Activated T-cell treated with anti-CD3 and anti-CD28 coated beads, Interleukin-2, amount 50 U/mL, for 24 hours (primary cell): ENCODE data around the gene SART3.
"Not testable (repeated sequence)": the region's sequence is repeated elsewhere in the genome, so short reads cannot be mapped to it uniquely, and the experiment has no call there.

ENCODE experiments used
- DNase-seq: peaks from one replicate; pipeline ENCODE4 v3.0.0-alpha.2; 2020
- H3K27ac Mint-ChIP-seq: 2 replicates; pipeline ENCODE4 v1.8.0; 2020; ENCODE audit warnings: mild to moderate bottlenecking, mixed read lengths
- H3K27me3 Mint-ChIP-seq: 2 replicates; pipeline ENCODE4 v1.8.0; 2020; ENCODE audit warnings: mixed read lengths
- H3K36me3 Mint-ChIP-seq: 2 replicates; pipeline ENCODE4 v1.8.0; 2020; ENCODE audit warnings: low read depth, mixed read lengths
- H3K4me1 Mint-ChIP-seq: 2 replicates; pipeline ENCODE4 v1.8.0; 2020; ENCODE audit warnings: low read depth, mixed read lengths
- H3K4me3 Mint-ChIP-seq: 2 replicates; pipeline ENCODE4 v1.8.0; 2020; ENCODE audit warnings: mild to moderate bottlenecking, moderate library complexity, mixed read lengths
- H3K9me3 Mint-ChIP-seq: 2 replicates; pipeline ENCODE4 v1.8.0; 2020; ENCODE audit warnings: mixed read lengths

The SART3 gene

DNA sequence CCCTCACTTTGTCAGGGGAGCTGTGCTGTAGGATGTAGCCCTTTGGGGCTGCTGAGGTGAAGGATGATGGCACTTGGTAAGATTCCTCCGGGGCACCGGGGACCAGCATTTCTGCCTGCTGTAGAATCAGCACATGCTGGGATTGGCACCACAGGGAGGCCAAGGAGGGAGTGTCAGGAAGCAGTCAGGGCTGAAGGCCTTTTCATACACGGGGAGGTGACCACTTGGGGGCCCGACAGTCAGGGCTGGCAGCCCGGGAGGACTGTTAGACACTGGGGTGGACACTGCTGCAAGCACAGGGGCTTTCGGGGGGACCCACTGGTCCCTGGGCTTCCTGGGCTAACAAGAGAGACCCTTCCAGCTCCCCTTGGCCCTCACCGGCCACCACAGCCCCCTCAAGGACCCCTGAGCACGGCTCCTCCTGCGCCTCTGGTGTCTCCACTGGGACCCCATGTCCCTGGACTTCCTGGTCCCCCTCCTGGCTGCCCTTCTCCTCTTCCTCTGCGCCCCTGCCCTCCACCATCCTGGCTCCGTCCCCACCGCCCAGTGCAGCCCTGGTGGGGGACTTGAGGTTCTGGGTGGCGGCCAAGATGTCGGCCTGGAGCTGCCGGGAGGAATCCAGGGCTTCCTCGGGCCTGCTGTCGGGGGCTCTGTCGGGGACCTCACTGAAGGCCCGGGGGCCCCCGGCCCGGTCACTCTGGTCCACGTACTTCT, 30.5 kb upstream of the SART3 start:
- no peak for DNase-seq
- no peak overlapping the region for H3K4me3 Mint-ChIP-seq
- no peaks in the 10 kb centered on the region for H3K27me3 Mint-ChIP-seq
- no peaks in the 10 kb centered on the region for H3K9me3 Mint-ChIP-seq
- no peaks in the 10 kb centered on the region for H3K36me3 Mint-ChIP-seq
- no peaks in the 10 kb centered on the region for H3K4me1 Mint-ChIP-seq
- no peak overlapping the region for H3K27ac Mint-ChIP-seq

DNA sequence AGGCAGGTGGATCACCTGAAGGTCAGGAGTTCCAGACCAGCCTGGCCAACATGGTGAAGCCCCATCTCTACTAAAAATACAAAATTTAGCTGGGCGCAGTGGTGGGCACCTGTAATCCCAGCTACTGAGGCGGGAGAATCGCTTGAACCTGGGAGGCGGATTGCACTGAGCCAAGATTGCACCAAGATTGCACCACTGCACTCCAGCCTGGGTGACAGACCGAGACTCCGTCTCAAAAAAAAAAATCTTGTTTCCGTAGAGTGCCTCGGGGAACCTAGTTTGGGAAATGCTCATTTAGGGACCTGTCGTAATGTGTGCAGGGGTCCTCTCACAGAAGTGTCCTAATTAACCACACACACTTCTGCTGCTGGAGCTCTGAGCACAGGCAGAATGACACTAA, 29.5 kb upstream of the SART3 start:
- not testable (repeated sequence) for H3K9me3 Mint-ChIP-seq, H3K27me3 Mint-ChIP-seq, DNase-seq, H3K4me1 Mint-ChIP-seq, H3K27ac Mint-ChIP-seq, H3K4me3 Mint-ChIP-seq, H3K36me3 Mint-ChIP-seq

GRCh38 chr12:108589840-108590229, 28.9 kb upstream of the SART3 start:
- Mint-ChIP-seq H3K4me3 (no peak overlapping the region), H3K9me3 (no peaks in the 10 kb centered on the region), H3K36me3 (no peaks in the 10 kb centered on the region), H3K27ac (no peak overlapping the region), H3K4me1 (no peaks in the 10 kb centered on the region), H3K27me3 (no peaks in the 10 kb centered on the region)
- no peak for DNase-seq

DNA sequence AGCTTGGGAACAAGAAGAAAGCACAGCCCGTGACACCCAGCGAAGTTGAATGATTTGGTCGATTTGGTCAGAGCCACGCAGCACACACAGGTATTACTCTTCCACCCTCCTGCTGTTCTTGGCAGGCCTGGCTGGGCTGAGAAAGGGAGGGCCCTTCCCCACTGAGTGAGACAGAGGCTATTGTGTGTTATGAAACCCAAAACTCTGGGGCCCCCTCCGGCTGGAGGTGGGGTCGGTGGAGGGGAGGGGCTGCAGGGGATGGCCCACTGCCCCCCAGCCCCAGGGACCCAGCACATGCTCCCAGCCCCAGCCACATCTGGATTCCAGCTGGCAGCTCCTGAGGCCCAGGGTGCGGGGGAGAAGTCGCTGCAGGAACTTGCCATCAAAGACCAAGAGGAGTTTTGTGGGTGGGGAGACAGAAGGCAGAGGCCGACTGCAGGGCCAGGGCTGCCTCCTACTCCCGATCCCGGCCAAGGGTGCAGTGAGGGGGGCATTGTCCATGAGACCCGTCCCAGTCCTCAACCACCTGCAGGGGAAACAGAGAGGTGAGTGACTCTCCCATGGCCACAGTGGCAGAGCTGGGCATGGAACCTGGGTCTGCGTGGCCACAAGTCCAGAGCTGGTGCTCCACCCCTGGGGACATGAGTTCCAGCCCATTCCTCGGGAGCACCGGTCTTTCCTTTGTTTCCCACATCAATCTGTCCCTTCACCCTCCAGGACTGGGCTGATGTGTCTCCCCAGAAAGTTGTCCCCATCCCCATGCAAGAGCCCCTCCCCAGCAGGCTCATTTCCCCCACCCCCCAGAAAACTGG, 28.3 kb upstream of the SART3 start:
- Mint-ChIP-seq H3K4me3 (no peak overlapping the region), H3K9me3 (no peaks in the 10 kb centered on the region), H3K4me1 (no peaks in the 10 kb centered on the region), H3K27ac (no peak overlapping the region), H3K36me3 (no peaks in the 10 kb centered on the region), H3K27me3 (no peaks in the 10 kb centered on the region)
- no peak for DNase-seq

DNA sequence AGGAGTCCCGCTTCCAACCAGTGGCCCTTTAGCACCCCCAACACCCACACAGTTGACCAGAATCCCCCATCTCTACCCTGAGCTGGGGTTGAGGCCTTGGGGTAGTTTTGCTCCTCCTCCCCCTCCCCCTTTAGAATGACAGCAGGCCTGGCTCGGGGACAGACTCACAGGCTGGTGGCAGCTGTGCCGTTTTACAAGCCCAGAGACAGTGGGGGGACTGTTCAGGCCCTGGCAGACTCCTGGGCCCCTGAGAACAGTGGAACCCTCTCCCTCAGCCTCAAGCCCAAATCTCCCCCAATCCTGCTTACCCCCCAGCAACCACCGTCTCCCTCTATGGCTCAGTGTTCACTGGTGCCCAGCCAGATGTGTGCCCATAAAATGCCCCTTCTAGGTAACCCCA, 26.9 kb upstream of the SART3 start:
- H3K9me3 Mint-ChIP-seq: no peaks in the 10 kb centered on the region
- H3K36me3 Mint-ChIP-seq: no peaks in the 10 kb centered on the region
- no peak for DNase-seq
- H3K4me3 Mint-ChIP-seq: no peak overlapping the region
- no peak overlapping the region for H3K27ac Mint-ChIP-seq
- H3K4me1 Mint-ChIP-seq: no peaks in the 10 kb centered on the region
- H3K27me3 Mint-ChIP-seq: no peaks in the 10 kb centered on the region

DNA sequence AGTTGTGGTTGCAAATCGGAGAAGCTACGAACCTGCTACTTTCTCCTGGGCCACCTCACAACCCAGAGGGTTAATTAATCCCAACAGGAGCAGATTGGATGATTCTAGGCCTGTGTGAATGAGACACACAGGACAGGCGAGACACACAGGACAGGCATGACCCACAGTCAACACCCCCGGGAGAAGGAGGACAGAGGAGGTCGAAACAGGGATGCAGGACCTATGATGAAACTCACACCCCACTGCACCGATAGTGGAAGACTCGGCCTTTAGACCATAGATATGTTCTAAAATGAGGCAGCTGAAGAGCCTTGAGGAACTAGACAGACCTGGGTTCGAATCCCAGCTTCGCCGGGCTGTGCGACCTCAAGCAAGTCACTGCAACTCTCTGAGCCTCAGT, 25.3 kb upstream of the SART3 start:
- H3K4me3 Mint-ChIP-seq: no peak overlapping the region
- DNase-seq: no peak
- no peak overlapping the region for H3K27ac Mint-ChIP-seq
- H3K9me3 Mint-ChIP-seq: no peaks in the 10 kb centered on the region
- H3K4me1 Mint-ChIP-seq: no peaks in the 10 kb centered on the region
- no peaks in the 10 kb centered on the region for H3K27me3 Mint-ChIP-seq
- H3K36me3 Mint-ChIP-seq: no peaks in the 10 kb centered on the region

- Mint-ChIP-seq H3K27ac (no peak overlapping the region), H3K4me1 (no peaks in the 10 kb centered on the region), H3K9me3 (no peaks in the 10 kb centered on the region)
Measured at GRCh38 chr12:108585864-108586263, 24.9 kb upstream of the SART3 start.

GRCh38 chr12:108584456-108585065, 23.6 kb upstream of the SART3 start:
- Mint-ChIP-seq H3K27me3 (no peaks in the 10 kb centered on the region), H3K9me3 (no peaks in the 10 kb centered on the region), H3K4me3 (no peak overlapping the region), H3K4me1 (no peaks in the 10 kb centered on the region), H3K27ac (no peak overlapping the region), H3K36me3 (no peaks in the 10 kb centered on the region)
- DNase-seq: no peak

More at GRCh38 chr12:108585864-108586263, 24.9 kb upstream of the SART3 start:
- Mint-ChIP-seq H3K27me3 (no peaks in the 10 kb centered on the region), H3K4me3 (no peak overlapping the region), H3K36me3 (no peaks in the 10 kb centered on the region)
- DNase-seq: no peak

- Mint-ChIP-seq H3K4me3 (no peak overlapping the region), H3K4me1 (no peaks in the 10 kb centered on the region), H3K27ac (no peak overlapping the region), H3K27me3 (no peaks in the 10 kb centered on the region), H3K9me3 (peaks cover 2% of the 10 kb centered on the region), H3K36me3 (no peaks in the 10 kb centered on the region)
- DNase-seq: no peak
Measured at GRCh38 chr12:108583991-108584390, 23.0 kb upstream of the SART3 start.

- H3K27me3 Mint-ChIP-seq: no peaks in the 10 kb centered on the region
- H3K36me3 Mint-ChIP-seq: no peaks in the 10 kb centered on the region
- DNase-seq: no peak
- H3K4me3 Mint-ChIP-seq: no peak overlapping the region
- no peaks in the 10 kb centered on the region for H3K4me1 Mint-ChIP-seq
- no peak overlapping the region for H3K27ac Mint-ChIP-seq
- peaks cover 7% of the 10 kb centered on the region for H3K9me3 Mint-ChIP-seq
Measured at GRCh38 chr12:108582978-108583770, 22.2 kb upstream of the SART3 start.

- H3K27ac Mint-ChIP-seq: no peak overlapping the region
- H3K9me3 Mint-ChIP-seq: peaks cover 7% of the 10 kb centered on the region
- no peak overlapping the region for H3K4me3 Mint-ChIP-seq
- H3K27me3 Mint-ChIP-seq: no peaks in the 10 kb centered on the region
- no peak for DNase-seq
- no peaks in the 10 kb centered on the region for H3K4me1 Mint-ChIP-seq
- no peaks in the 10 kb centered on the region for H3K36me3 Mint-ChIP-seq
Measured at GRCh38 chr12:108582509-108582908, 21.5 kb upstream of the SART3 start.

DNA sequence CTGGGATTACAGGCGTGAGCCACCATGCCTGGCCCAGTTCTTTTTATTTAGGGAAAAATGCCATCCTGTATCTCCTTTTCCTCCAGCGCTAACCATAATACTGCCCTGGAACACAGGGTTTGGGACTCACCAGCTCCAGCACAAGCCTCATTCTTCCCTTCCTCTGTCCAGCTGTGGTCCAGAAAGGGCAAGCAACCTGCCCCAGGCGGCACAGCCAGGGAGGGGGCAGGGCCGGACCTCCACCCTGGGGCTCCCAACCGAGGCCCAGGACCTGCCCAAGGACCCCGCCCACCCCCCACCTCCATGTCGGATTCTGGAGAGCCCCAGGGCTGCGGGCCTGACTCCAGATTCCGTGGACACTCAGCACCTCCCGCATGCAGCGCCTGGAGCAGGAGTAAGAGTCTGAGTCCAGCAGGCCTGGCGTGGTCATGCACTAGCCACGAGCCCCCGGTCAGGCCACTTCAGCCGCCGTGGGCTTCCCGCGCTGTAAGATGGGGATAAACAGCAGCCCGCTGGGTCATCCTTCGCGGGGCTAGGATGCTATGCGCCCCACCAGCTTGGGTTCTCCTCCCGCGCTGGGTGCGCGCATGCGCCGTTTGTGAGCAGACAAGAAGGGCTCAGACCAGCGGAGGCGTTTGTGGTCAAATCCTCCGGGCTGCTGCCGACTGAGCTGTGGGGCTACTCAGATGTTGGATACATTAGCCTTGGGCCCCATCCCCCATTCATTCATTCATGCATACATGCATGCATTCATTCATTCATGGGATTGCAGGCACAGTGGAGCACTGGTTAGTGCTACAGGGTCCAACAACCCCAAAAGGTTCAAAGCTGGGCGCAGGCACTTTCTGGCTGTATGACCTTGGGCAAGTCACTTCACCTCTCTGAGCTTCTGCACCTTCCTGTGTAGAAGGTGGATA, 20.6 kb upstream of the SART3 start:
- no peak overlapping the region for H3K4me3 Mint-ChIP-seq
- H3K27me3 Mint-ChIP-seq: no peaks in the 10 kb centered on the region
- H3K27ac Mint-ChIP-seq: no peak overlapping the region
- no peak for DNase-seq
- no peaks in the 10 kb centered on the region for H3K36me3 Mint-ChIP-seq
- no peaks in the 10 kb centered on the region for H3K4me1 Mint-ChIP-seq
- H3K9me3 Mint-ChIP-seq: peaks cover 7% of the 10 kb centered on the region

DNA sequence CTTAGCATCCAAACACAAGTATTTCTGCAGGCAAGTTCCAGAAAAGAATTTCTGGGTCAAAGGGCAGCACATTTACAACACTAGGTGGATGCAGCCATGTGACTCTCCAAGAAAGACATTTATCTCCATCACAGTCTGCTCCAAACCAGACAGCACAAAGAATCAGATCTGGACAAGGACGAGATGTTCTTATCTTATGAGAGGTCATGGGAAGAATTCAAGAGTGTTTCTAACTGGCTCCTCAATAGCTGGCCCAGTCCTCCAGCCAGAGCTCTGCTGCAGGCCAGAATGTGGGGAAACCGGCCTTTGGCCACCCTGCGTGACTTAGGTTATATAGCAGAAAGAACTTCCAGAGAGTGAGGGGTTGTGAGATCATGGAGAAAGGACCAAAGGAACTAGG, 19.6 kb upstream of the SART3 start:
- no peak for DNase-seq
- Mint-ChIP-seq H3K27ac (no peak overlapping the region), H3K4me1 (peaks cover 8% of the 10 kb centered on the region), H3K9me3 (peaks cover 7% of the 10 kb centered on the region), H3K36me3 (no peaks in the 10 kb centered on the region), H3K27me3 (no peaks in the 10 kb centered on the region), H3K4me3 (no peak overlapping the region)

DNA sequence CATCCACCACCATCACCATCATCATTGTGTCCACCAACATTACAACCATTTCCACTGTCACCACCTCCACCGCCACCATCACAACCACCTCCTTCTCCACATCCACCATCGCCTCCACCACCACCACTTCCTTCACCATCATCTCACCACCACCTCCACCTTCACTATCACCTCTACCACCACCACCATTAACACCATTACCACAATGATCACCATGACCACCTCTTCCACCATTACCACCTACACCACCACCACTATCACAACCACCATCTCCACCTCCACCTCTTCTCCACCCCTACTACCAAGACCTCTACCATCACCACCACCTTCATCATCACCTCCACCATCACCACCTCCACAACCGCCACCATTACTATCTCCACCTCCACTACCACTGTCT, 17.8 kb upstream of the SART3 start:
- Mint-ChIP-seq H3K4me1 (peaks cover 21% of the 10 kb centered on the region), H3K27me3 (no peaks in the 10 kb centered on the region), H3K9me3 (peaks cover 7% of the 10 kb centered on the region), H3K36me3 (no peaks in the 10 kb centered on the region), H3K4me3 (no peak overlapping the region), H3K27ac (no peak overlapping the region)
- DNase-seq: no peak
